ENCODE data around the gene PDGFRB. TPM values are rescaled to one million over a fixed set of nuclear protein-coding genes. Genes with fewer than 3 reads are reported as not detected.

PDGFRB gene
- total and polyA plus RNA-seq, 2 of the 4 experiments (the other 2 are of a cell fraction), result 108 to 124 TPM

DNA sequence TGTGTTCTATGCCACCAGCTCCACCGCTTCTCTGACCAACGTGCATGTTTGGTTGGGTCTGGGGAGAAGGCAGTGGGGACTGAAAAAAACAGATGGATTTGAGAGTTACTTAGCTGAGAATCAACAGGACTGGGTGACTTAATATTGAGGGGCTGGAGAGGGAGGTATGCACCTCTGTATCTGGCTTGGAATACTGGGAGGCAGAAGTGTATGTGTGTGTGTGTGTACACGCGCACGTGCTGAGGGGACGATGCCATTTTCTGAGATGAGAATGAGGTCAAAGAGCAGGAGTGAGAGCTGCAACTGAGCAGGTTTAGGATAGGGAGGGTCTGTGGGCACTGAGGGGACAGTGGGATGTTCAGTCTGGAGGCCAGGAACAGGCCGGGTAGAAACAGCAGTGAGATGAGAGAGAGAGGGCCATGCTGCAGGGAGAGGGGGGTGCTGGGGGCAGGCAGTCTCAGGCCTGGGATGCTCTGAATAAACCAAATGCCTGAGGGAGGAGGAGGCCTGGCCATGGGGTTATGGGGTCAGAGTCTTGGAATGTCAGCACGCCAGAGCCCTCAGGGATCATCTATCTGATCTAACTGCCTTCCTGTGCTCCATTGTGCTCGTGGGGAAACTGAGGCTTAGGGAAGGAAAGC lies 14.0 kb downstream of the PDGFRB start:
- DNase-seq (peak; percentile 93), ATAC-seq (ENCODE audit: low read depth) (peak; percentile 42)
- Histone ChIP-seq H3K9ac (ENCODE audit: low read depth, low read length) (peak overlapping the region; percentile 92), H4K8ac (ENCODE audit: low read depth in 2 of 2, low read length in 2 of 2) (peak overlapping the region; percentile 100), H2AFZ (replicated peaks; ENCODE audit: low read length, poor library complexity) (peak overlapping the region; percentile 48), H3K79me1 (ENCODE audit: low read depth in 1 of 2, low read length in 2 of 2) (peaks cover 31 to 79% of the 10 kb centered on the region in 2 experiments), H3K27me3 (ENCODE audit: control insufficient read depth, insufficient read depth, low read length) (no peaks in the 10 kb centered on the region), H2BK15ac (ENCODE audit: low read depth, low read length) (peak overlapping the region; percentile 94), H2BK120ac (ENCODE audit: low read depth, low read length) (peak overlapping the region; percentile 100), H3K9me1 (ENCODE audit: insufficient read depth, low read length) (peaks cover 24% of the 10 kb centered on the region), H3K4ac (ENCODE audit: low read depth, low read length) (peak overlapping the region; percentile 100), H2BK5ac (ENCODE audit: low read depth, low read length, poor library complexity, severe bottlenecking) (peak overlapping the region; percentile 98), H4K5ac (ENCODE audit: low read depth, low read length) (peak overlapping the region; percentile 96), H3K23ac (ENCODE audit: low read depth, low read length) (peak overlapping the region; percentile 100), H3K27ac (ENCODE audit: insufficient read depth, low read length) (peak overlapping the region; percentile 98), H3K4me3 (ENCODE audit: insufficient read depth, low read depth, low read length) (no peak overlapping the region), H2BK20ac (ENCODE audit: low read depth, low read length) (peak overlapping the region; percentile 100), H4K91ac (ENCODE audit: insufficient read depth, low read depth, low read length) (peak overlapping the region; percentile 100), H3K9me3 (ENCODE audit: control insufficient read depth, insufficient read depth, low read length) (no peaks in the 10 kb centered on the region), H3K14ac (replicated peaks; ENCODE audit: low read depth, low read length) (peak overlapping the region; percentile 99), H3K18ac (ENCODE audit: low read depth, low read length) (peak overlapping the region; percentile 98), H2AK5ac (ENCODE audit: low read depth, low read length) (peak overlapping the region; percentile 100), H4K20me1 (ENCODE audit: insufficient read depth, low read length) (peaks cover 3% of the 10 kb centered on the region; the same call in 1 of the 2 replicates), H3K4me2 (ENCODE audit: low read depth, low read length) (peak overlapping the region; percentile 45), H2AK9ac (replicated peaks; ENCODE audit: low read depth, low read length, poor library complexity) (peak overlapping the region; percentile 97), H3K56ac (ENCODE audit: extremely low read depth, insufficient read depth, low read length) (peak overlapping the region; percentile 97), H3K36me3 (ENCODE audit: control insufficient read depth, insufficient read depth, low read length) (peaks cover 15% of the 10 kb centered on the region; the same call in 1 of the 2 replicates), H3K4me1 (ENCODE audit: control insufficient read depth, insufficient read depth, low read length) (peaks cover 70% of the 10 kb centered on the region)
- dilution Hi-C loops (cut with HindIII; ENCODE audit: low sequenced_read_pairs, unreplicated experiment), result no loop called here
- intact Hi-C loops (cut with micrococcal nuclease), result no loop called here
- POLR2A ChIA-PET (ENCODE audit: unreplicated experiment), result no interaction called here
- in situ Hi-C loops (cut with MboI; ENCODE audit: low sequenced_read_pairs), result no loop called here
- WGBS, 2 experiments (ENCODE audit: extremely low coverage in 2 of 2, insufficient read length in 1 of 2), result 43% methylated on average over 3 of the region's 9 CpGs; no CpG with 5 or more reads in 1 of the 2 experiments
- no TSS peak for BruUV-seq (replicated peaks)
- TF ChIP-seq FOS (IDR thresholded peaks at IDR 0.05; ENCODE audit: low read depth, low read length), result no peak
- TF ChIP-seq, protein P1, sequence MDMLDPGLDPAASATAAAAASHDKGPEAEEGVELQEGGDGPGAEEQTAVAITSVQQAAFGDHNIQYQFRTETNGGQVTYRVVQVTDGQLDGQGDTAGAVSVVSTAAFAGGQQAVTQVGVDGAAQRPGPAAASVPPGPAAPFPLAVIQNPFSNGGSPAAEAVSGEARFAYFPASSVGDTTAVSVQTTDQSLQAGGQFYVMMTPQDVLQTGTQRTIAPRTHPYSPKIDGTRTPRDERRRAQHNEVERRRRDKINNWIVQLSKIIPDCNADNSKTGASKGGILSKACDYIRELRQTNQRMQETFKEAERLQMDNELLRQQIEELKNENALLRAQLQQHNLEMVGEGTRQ (IDR thresholded peaks at IDR 0.05; ENCODE audit: low read depth, low read length), result no peak
- peak; percentile 62; the same call in 1 of the 2 replicates for TF ChIP-seq BHLHE40 (IDR thresholded peaks at IDR 0.05; ENCODE audit: low read depth, low read length)
- no peak for TF ChIP-seq MXI1 (IDR thresholded peaks at IDR 0.05; ENCODE audit: borderline replicate concordance, low read depth, low read length)
- peak; percentile 29; the same call in 1 of the 2 replicates for TF ChIP-seq NFE2L2 (IDR thresholded peaks at IDR 0.05; ENCODE audit: low read depth, low read length)
- TF ChIP-seq MAFK (IDR thresholded peaks at IDR 0.05; ENCODE audit: low read depth, low read length), result no peak
- TF ChIP-seq CHD1 (IDR thresholded peaks at IDR 0.05; ENCODE audit: low read depth, low read length), result no peak
- TF ChIP-seq MAZ (IDR thresholded peaks at IDR 0.05; ENCODE audit: borderline replicate concordance, low read depth, low read length), result peak; percentile 76; the same call in 1 of the 2 replicates
- no peak for TF ChIP-seq POLR2A (IDR thresholded peaks at IDR 0.05; ENCODE audit: low read depth, low read length)
- TF ChIP-seq SMC3 (IDR thresholded peaks at IDR 0.05; ENCODE audit: low read depth, low read length), result 0 out of 2 replicates have a peak, but pooled peaks have one; percentile 16
- CTCF ChIA-PET, result no interaction called here
